Sigmoid colon (tissue), 7 donors: Measurements from ENCODE around the gene KIF2C. TPM values are rescaled to one million over a fixed set of nuclear protein-coding genes. Genes with fewer than 3 reads are reported as not detected.

Experiments used
- DNase-seq: peaks from one replicate; pipeline ENCODE4 v3.0.0-alpha.2; 2019
- H3K27ac ChIP-seq, 4 donors: fragments of 200-600 bp; sonication (generic); one replicate each; pipeline ENCODE4 v1.5.1; 2016 to 2019; ENCODE audit warnings: mild to moderate bottlenecking in 1 of 4
- H3K27me3 ChIP-seq, 3 donors: fragments of 200-600 bp; sonication (generic); one replicate each; pipeline ENCODE4 v1.5.1; 2019; ENCODE audit warnings: mild to moderate bottlenecking in 1 of 3
- H3K36me3 ChIP-seq, 4 donors: fragments of 200-600 bp; sonication (generic); one replicate each; pipeline ENCODE4 v1.5.1; 2016 to 2019
- H3K4me1 ChIP-seq, 4 donors: fragments of 200-600 bp; sonication (generic); one replicate each; pipeline ENCODE4 v1.5.1; 2017 to 2019
- H3K4me3 ChIP-seq, 4 donors: fragments of 200-600 bp; sonication (generic); one replicate each; pipeline ENCODE4 v1.5.1; 2017 to 2019; ENCODE audit warnings: mild to moderate bottlenecking in 2 of 4, moderate library complexity in 1 of 4
- H3K9me3 ChIP-seq, 4 donors: fragments of 200-600 bp in 3 of 4; sonication (generic) in 3 of 4; one replicate each; pipeline versions ENCODE4 v1.5.1 to v1.6.1; 2013 to 2019
- EP300 ChIP-seq, 4 donors: sonication (generic); formaldehyde crosslinking; IDR thresholded peaks; one replicate each; pipeline ENCODE4 v1.6.1; 2017; ENCODE audit warnings: antibody characterized with exemption in 4 of 4
- POLR2A ChIP-seq, 2 donors: fragments of 450-650 bp; IDR thresholded peaks; one replicate each; pipeline ENCODE4 v1.6.1; 2016; ENCODE audit warnings: antibody characterized with exemption in 2 of 2, mild to moderate bottlenecking in 2 of 2, moderate library complexity in 2 of 2
- POLR2AphosphoS5 ChIP-seq, 4 donors: sonication (generic); formaldehyde crosslinking; IDR thresholded peaks; one replicate each; pipeline ENCODE4 v1.6.1; 2017; ENCODE audit warnings: antibody characterized with exemption in 4 of 4
- WGBS, 2 donors: extraction: QIAGEN DNeasy Blood & Tissue Kit; methylation state at CpG; one replicate each; pipeline ENCODE4 v1.1.7; 2013; 5-methylcytosine and 5-hydroxymethylcytosine counted together
- intact Hi-C: fragments of 100-400 bp; cut with DNase I; formaldehyde crosslinking; loops from one replicate; pipeline ENCODE4 v1.15.1; 2023
- polyA plus RNA-seq, 3 donors: library from polyadenylated mRNA; stranded (reverse); fragments of 200-250 nt; gene quantifications; one replicate each; pipeline ENCODE4 v1.2.3, GENCODE V29; 2013
- total RNA-seq, 4 donors: library from RNA; depleted of rRNA; stranded (reverse); fragments of >200 nt; gene quantifications; one replicate each; pipeline ENCODE4 v1.1.0, GENCODE V29; 2016
- TF ChIP-seq, protein P1 (sequence below), 4 experiments: fragments of 450-650 bp in 3 of 4; fragments of 200-600 bp in 1 of 4; IDR thresholded peaks; one replicate each; pipeline ENCODE4 v1.5.1; 2016 to 2019; ENCODE audit warnings: antibody characterized with exemption in 4 of 4, mild to moderate bottlenecking in 3 of 4, moderate library complexity in 2 of 4
- donor health status: healthy with polysubstance abuse.
- donor health status: Bipolar disorder and iron deficiency.
- donor health status: healthy.

KIF2C gene
- total and polyA plus RNA-seq, 7 donors = 0.36 to 16.2 (median 1.9) TPM

- Histone ChIP-seq H3K27ac (peak overlapping the region; percentile 90 to 95 (median 92)), H3K9me3 (no peaks in the 10 kb centered on the region), H3K4me1 (peaks cover 5 to 40% (median 19%) of the 10 kb centered on the region in 4 donors), H3K27me3 (no peaks in the 10 kb centered on the region), H3K36me3 (peaks cover 0 to 14% (median under 1%) of the 10 kb centered on the region in 4 donors), H3K4me3 (no peak overlapping the region)
- TF ChIP-seq POLR2A (IDR thresholded peaks at IDR 0.05) (no peak), EP300 (IDR thresholded peaks at IDR 0.05) (no peak), POLR2AphosphoS5 (IDR thresholded peaks at IDR 0.05) (no peak)
- TF ChIP-seq, protein P1, sequence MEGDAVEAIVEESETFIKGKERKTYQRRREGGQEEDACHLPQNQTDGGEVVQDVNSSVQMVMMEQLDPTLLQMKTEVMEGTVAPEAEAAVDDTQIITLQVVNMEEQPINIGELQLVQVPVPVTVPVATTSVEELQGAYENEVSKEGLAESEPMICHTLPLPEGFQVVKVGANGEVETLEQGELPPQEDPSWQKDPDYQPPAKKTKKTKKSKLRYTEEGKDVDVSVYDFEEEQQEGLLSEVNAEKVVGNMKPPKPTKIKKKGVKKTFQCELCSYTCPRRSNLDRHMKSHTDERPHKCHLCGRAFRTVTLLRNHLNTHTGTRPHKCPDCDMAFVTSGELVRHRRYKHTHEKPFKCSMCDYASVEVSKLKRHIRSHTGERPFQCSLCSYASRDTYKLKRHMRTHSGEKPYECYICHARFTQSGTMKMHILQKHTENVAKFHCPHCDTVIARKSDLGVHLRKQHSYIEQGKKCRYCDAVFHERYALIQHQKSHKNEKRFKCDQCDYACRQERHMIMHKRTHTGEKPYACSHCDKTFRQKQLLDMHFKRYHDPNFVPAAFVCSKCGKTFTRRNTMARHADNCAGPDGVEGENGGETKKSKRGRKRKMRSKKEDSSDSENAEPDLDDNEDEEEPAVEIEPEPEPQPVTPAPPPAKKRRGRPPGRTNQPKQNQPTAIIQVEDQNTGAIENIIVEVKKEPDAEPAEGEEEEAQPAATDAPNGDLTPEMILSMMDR (IDR thresholded peaks at IDR 0.05) = no peak
- 83 to 89% methylated on average over 10 of the region's 10 CpGs for WGBS, 2 donors
- intact Hi-C loops = no loop called here
- peak; percentile 68 for DNase-seq
Measured at GRCh38 chr1:44798481-44799365, 59.1 kb downstream of the KIF2C start.

DNA sequence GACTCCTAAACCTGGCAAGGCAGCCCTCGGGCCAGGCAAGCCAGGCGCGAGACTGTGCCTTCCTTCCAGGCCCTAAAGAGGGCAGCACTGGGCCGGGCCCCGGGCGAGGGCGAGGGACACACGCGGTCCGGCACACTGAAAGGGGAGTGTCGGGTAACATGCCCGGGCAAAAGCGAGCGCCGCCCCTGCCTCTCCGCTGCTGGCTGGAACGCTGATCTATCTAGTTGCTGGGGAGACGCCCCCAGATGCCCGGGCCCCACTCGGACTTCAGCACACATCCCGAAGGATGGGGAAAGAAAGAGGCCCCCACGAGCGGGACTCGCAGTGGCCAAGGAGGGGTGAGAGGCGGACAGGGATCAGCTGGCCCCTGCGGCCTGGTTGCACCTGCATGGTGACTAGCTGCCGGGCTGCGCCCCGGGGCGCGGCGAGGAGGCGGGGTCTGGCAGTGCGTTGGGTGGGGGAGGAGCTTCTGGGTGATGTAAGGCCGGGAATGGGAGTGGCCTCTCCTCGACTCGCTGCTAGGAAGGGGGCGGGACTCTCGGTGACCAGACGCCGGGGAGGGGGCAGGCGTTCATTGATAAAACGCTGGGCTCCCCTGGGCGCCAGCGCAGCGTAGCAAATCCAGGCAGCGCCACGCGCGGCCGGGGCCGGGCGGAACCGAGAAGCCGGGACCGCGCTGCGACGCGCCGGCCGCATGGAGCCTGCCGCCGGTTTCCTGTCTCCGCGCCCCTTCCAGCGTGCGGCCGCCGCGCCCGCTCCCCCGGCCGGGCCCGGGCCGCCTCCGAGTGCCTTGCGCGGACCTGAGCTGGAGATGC, 60.3 kb downstream of the KIF2C start, which contains the start of gene PLK3:
Gene PLK3 (plus strand): TSS at position 608 of the 815 bp plus-strand sequence. CDS start 87 bp downstream, at position 695.
- Histone ChIP-seq H3K4me3 (peak within 1 kb of the TSS; percentile 37 to 87 (median 74)), H3K36me3 (peaks cover 0 to 26% (median 10%) of the 10 kb centered on the region in 4 donors), H3K4me1 (peaks cover 5 to 41% (median 19%) of the 10 kb centered on the region in 4 donors), H3K9me3 (no peaks in the 10 kb centered on the region), H3K27ac (peak within 1 kb of the TSS; percentile 90 to 95 (median 92)), H3K27me3 (no peaks in the 10 kb centered on the region)
- DNase-seq = peak; percentile 99
- WGBS, 2 donors = 0 to 1% methylated on average over 79 of the region's 79 CpGs
- intact Hi-C loops = loop anchor here (2.0 to 10.0 kb wide), 2 partner anchors 19 to 695 kb away; partner anchors contain the start of gene TESK2
- TF ChIP-seq POLR2A (IDR thresholded peaks at IDR 0.05) (peak; percentile 30 to 83), POLR2AphosphoS5 (IDR thresholded peaks at IDR 0.05) (peak; percentile 84 to 97 (median 90)), EP300 (IDR thresholded peaks at IDR 0.05) (no peak)
- TF ChIP-seq, protein P1 (IDR thresholded peaks at IDR 0.05) = peak; percentile 75 to 90 (median 85)

GRCh38 chr1:44801491-44802305, 62.1 kb downstream of the KIF2C start:
- TF ChIP-seq, protein P1 (IDR thresholded peaks at IDR 0.05) = no peak
- TF ChIP-seq EP300 (IDR thresholded peaks at IDR 0.05) (no peak), POLR2A (IDR thresholded peaks at IDR 0.05) (no peak), POLR2AphosphoS5 (IDR thresholded peaks at IDR 0.05) (no peak)
- Histone ChIP-seq H3K27me3 (no peaks in the 10 kb centered on the region), H3K4me1 (peaks cover 5 to 51% (median 27%) of the 10 kb centered on the region in 4 donors), H3K27ac (peak overlapping the region; percentile 25 to 95 (median 74)), H3K36me3 (peaks cover 0 to 40% (median 10%) of the 10 kb centered on the region in 4 donors), H3K9me3 (no peaks in the 10 kb centered on the region), H3K4me3 (peak overlapping the region; percentile 15 to 87 (median 74))
- intact Hi-C loops = loop anchor here (2.0 to 10.0 kb wide), 2 partner anchors 17 to 693 kb away; partner anchors contain the start of gene TESK2
- 67 to 83% methylated on average over 13 of the region's 13 CpGs for WGBS, 2 donors
- peak; percentile 70 for DNase-seq
